CD4-positive, alpha-beta memory T cell (primary cell): ENCODE measurements around the gene PCDHA12. TPM values are rescaled to one million over a fixed set of nuclear protein-coding genes. Genes with fewer than 3 reads are reported as not detected.
"Not testable (repeated sequence)": the region's sequence is repeated elsewhere in the genome, so short reads cannot be mapped to it uniquely, and the experiment has no call there.

Experiments used
- CTCF ChIA-PET: fragments of 350-600 bp; sonication (Branson Sonifier 250); formaldehyde crosslinking; loops from one replicate; lab custom pipeline; 2021; ENCODE audit warnings: inconsistent platforms; ENCODE audit not compliant: partially characterized antibody; lab: Charles Lee
- POLR2A ChIA-PET: fragments of 350-600 bp; sonication (Branson Sonifier 250); formaldehyde crosslinking; loops from one replicate; lab custom pipeline; 2021; ENCODE audit not compliant: partially characterized antibody; lab: Charles Lee
- DNase-seq, 5 donors: peaks; one replicate each; pipeline versions ENCODE4 v3.0.0 to v3.0.0-alpha.2; 2020 to 2022; ENCODE audit warnings: mixed read lengths in 1 of 5
- H3K27ac ChIP-seq: one replicate; pipeline ENCODE4 v1.7.0; 2013; ENCODE audit warnings: low read depth, low read length
- H3K27me3 ChIP-seq: 2 replicates; pipeline ENCODE4 v1.7.0; 2013; ENCODE audit warnings: mild to moderate bottlenecking, low read length, moderate library complexity; ENCODE audit not compliant: insufficient read depth
- H3K36me3 ChIP-seq: 2 replicates; pipeline ENCODE4 v1.7.0; 2013; ENCODE audit warnings: mild to moderate bottlenecking, low read length, moderate library complexity; ENCODE audit not compliant: insufficient read depth
- H3K4me1 ChIP-seq: 2 replicates; pipeline ENCODE4 v1.7.0; 2013; ENCODE audit warnings: mild to moderate bottlenecking, low read length, moderate library complexity; ENCODE audit not compliant: insufficient read depth
- H3K4me3 ChIP-seq, 2 donors: one replicate each; pipeline ENCODE4 v1.7.0; 2013; ENCODE audit warnings: low read length in 2 of 2, mild to moderate bottlenecking in 1 of 2
- H3K9me3 ChIP-seq, 2 donors: one replicate each; pipeline ENCODE4 v1.7.0; 2013; ENCODE audit warnings: low read length in 2 of 2, control low read depth in 1 of 2; ENCODE audit not compliant: control insufficient read depth in 1 of 2
- H3K27ac Mint-ChIP-seq, 7 donors: one replicate each; pipeline ENCODE4 v1.8.0; 2020 to 2021; ENCODE audit warnings: mixed read lengths in 7 of 7, mild to moderate bottlenecking in 6 of 7, inconsistent platforms in 3 of 7, moderate library complexity in 3 of 7
- H3K27me3 Mint-ChIP-seq, 2 donors: one replicate each; pipeline ENCODE4 v1.8.0; 2020 to 2021; ENCODE audit warnings: mixed read lengths in 2 of 2
- H3K36me3 Mint-ChIP-seq, 2 donors: one replicate each; pipeline ENCODE4 v1.8.0; 2020 to 2021; ENCODE audit warnings: mixed read lengths in 2 of 2, inconsistent platforms in 1 of 2, mild to moderate bottlenecking in 1 of 2
- H3K4me1 Mint-ChIP-seq, 4 donors: one replicate each; pipeline ENCODE4 v1.8.0; 2020 to 2021; ENCODE audit warnings: mixed read lengths in 4 of 4, mild to moderate bottlenecking in 1 of 4
- H3K4me3 Mint-ChIP-seq, 8 donors: one replicate each; pipeline ENCODE4 v1.8.0; 2020 to 2021; ENCODE audit warnings: mixed read lengths in 8 of 8, mild to moderate bottlenecking in 7 of 8, moderate library complexity in 6 of 8, inconsistent platforms in 3 of 8
- H3K9me3 Mint-ChIP-seq, 8 donors: one replicate each; pipeline ENCODE4 v1.8.0; 2020 to 2021; ENCODE audit warnings: mixed read lengths in 8 of 8, mild to moderate bottlenecking in 5 of 8, inconsistent platforms in 3 of 8, moderate library complexity in 1 of 8
- intact Hi-C: fragments of 100-400 bp; cut with micrococcal nuclease; formaldehyde crosslinking; loops from one replicate; pipeline ENCODE4 v1.15.1; 2023
- polyA plus RNA-seq, 2 donors: library from polyadenylated mRNA; unstranded; fragments of 300-500 nt; fragmentation: Illumina TruSeq; gene quantifications; one replicate each; pipeline ENCODE4 v1.2.3, GENCODE V29; 2021
- total RNA-seq, 2 experiments: library from RNA; stranded (reverse); gene quantifications; one replicate each; pipeline ENCODE4 v1.2.3, GENCODE V29; 2021

The PCDHA12 gene
- total and polyA plus RNA-seq, 4 experiments from 2014 or later: not detected

DNA sequence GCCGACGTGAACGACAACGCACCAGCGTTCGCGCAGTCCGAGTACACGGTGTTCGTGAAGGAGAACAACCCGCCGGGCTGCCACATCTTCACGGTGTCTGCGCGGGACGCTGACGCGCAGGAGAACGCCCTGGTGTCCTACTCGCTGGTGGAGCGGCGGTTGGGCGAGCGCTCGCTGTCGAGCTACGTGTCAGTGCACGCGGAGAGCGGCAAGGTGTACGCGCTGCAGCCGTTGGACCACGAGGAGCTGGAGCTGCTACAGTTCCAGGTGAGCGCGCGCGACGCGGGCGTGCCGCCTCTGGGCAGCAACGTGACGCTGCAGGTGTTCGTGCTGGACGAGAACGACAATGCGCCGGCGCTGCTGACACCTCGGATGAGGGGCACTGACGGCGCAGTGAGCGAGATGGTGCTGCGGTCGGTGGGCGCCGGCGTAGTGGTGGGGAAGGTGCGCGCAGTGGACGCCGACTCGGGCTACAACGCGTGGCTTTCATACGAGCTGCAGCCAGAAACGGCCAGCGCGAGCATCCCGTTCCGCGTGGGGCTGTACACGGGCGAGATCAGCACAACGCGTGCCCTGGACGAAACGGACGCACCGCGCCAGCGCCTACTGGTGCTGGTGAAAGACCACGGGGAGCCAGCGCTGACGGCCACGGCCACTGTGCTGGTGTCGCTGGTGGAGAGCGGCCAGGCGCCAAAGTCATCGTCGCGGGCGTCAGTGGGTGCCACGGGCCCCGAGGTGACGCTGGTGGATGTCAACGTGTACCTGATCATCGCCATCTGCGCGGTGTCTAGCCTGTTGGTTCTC is 25.1 kb upstream of the PCDHA12 start:
- not testable (repeated sequence) for H3K27me3 ChIP-seq, H3K36me3 Mint-ChIP-seq

DNA sequence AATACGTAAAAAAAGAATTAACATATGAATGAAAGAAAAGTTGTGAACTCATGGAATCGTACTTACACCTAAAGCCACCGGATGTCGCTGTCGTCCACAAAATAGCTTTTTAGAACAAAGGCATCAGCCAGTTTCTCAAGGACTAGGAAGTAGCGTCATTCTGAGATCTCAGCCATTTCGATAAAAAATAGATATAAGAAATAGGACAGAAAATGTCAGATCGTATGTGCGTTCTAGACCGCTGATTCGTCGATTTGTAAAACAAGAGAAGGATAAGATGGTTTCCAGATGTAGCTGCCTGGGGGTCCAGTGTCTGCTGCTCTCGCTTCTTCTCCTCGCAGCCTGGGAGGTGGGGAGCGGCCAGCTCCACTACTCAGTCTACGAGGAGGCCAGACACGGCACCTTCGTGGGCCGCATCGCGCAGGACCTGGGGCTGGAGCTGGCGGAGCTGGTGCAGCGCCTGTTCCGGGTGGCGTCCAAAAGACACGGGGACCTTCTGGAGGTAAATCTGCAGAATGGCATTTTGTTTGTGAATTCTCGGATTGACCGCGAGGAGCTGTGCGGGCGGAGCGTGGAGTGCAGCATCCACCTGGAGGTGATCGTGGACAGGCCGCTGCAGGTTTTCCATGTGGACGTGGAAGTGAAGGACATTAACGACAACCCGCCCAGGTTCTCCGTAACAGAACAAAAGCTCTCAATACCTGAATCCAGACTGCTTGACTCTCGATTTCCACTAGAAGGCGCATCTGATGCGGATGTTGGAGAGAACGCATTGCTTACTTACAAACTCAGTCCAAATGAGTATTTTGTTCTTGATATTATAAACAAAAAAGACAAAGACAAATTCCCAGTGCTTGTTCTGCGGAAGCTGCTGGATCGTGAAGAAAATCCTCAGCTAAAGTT is 19.1 kb upstream of the PCDHA12 start, which contains the start of gene PCDHA10:
Gene PCDHA10 (plus strand): TSS at position 126 of the 903 bp plus-strand sequence. CDS start 152 bp downstream, at position 278.
- POLR2A ChIA-PET: no interaction called here
- CTCF ChIA-PET: no interaction called here
- H3K9me3 Mint-ChIP-seq: peaks cover 6 to 31% (median 13%) of the 10 kb centered on the region in 8 donors
- H3K4me3 Mint-ChIP-seq: no peak within 1 kb of the TSS
- H3K27me3 Mint-ChIP-seq: peaks cover 4 to 8% of the 10 kb centered on the region in 2 donors
- Histone ChIP-seq H3K27ac (no peak within 1 kb of the TSS), H3K4me1 (no peaks in the 10 kb centered on the region), H3K9me3 (no peaks in the 10 kb centered on the region), H3K27me3 (no peaks in the 10 kb centered on the region), H3K36me3 (no peaks in the 10 kb centered on the region), H3K4me3 (no peak within 1 kb of the TSS)
- DNase-seq: no peak
- no peak within 1 kb of the TSS for H3K27ac Mint-ChIP-seq
- H3K4me1 Mint-ChIP-seq: no peaks in the 10 kb centered on the region
- H3K36me3 Mint-ChIP-seq: no peaks in the 10 kb centered on the region
- intact Hi-C loops: no loop called here

More for the DNA sequence above, 25.1 kb upstream of the PCDHA12 start:
- H3K4me3 ChIP-seq, H3K27ac ChIP-seq, H3K4me1 Mint-ChIP-seq, H3K4me3 Mint-ChIP-seq, H3K36me3 ChIP-seq, H3K27ac Mint-ChIP-seq, H3K4me1 ChIP-seq, DNase-seq, H3K9me3 ChIP-seq, POLR2A ChIA-PET, CTCF ChIA-PET, intact Hi-C loops: not testable (repeated sequence)
- Mint-ChIP-seq H3K9me3 (peaks cover 5 to 34% (median 8%) of the 10 kb centered on the region in 8 donors), H3K27me3 (peaks cover 13 to 17% of the 10 kb centered on the region in 2 donors)

DNA sequence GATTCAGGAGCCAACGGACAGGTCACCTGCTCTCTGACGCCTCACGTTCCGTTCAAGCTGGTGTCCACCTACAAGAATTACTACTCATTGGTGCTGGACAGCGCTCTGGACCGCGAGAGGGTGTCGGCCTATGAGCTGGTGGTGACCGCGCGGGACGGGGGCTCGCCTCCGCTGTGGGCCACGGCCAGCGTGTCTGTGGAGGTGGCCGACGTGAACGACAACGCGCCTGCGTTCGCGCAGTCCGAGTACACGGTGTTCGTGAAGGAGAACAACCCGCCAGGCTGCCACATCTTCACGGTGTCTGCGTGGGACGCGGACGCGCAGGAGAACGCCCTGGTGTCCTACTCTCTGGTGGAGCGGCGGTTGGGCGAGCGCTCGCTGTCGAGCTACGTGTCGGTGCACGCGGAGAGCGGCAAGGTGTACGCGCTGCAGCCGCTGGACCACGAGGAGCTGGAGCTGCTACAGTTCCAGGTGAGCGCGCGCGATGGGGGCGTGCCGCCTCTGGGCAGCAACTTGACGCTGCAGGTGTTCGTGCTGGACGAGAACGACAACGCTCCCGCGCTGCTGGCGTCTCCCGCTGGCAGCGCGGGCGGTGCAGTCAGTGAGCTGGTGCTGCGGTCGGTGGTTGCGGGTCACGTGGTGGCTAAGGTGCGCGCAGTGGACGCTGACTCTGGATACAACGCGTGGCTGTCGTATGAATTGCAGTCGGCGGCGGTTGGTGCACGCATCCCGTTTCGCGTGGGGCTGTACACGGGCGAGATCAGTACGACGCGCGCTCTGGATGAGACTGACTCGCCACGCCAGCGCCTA is 17.7 kb upstream of the PCDHA12 start:
- CTCF ChIA-PET: no interaction called here

DNA sequence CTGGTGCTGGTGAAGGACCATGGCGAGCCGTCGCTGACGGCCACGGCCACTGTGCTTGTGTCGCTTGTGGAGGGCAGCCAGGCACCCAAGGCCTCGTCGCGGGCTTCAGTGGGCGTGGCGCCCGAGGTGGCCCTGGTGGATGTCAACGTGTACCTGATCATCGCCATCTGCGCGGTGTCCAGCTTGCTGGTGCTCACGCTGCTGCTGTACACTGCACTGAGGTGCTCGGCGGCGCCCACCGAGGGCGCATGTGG is 17.2 kb upstream of the PCDHA12 start:
- Histone ChIP-seq H3K27ac (no peak overlapping the region), H3K4me3 (no peak overlapping the region), H3K9me3 (no peaks in the 10 kb centered on the region), H3K27me3 (no peaks in the 10 kb centered on the region), H3K4me1 (no peaks in the 10 kb centered on the region), H3K36me3 (no peaks in the 10 kb centered on the region)
- ChIA-PET POLR2A (no interaction called here), CTCF (no interaction called here)
- H3K4me3 Mint-ChIP-seq: no peak overlapping the region
- intact Hi-C loops: no loop called here
- peak overlapping the region in 1 of 7 donors; percentile 17 for H3K27ac Mint-ChIP-seq
- peaks cover 7 to 40% (median 21%) of the 10 kb centered on the region in 8 donors for H3K9me3 Mint-ChIP-seq
- H3K4me1 Mint-ChIP-seq: no peaks in the 10 kb centered on the region
- peaks cover 4 to 13% of the 10 kb centered on the region in 2 donors for H3K27me3 Mint-ChIP-seq
- no peak for DNase-seq
- no peaks in the 10 kb centered on the region for H3K36me3 Mint-ChIP-seq

More for the DNA sequence above, 17.7 kb upstream of the PCDHA12 start:
- POLR2A ChIA-PET: no interaction called here
- no peaks in the 10 kb centered on the region for H3K27me3 ChIP-seq
- Mint-ChIP-seq H3K36me3 (no peaks in the 10 kb centered on the region), H3K27me3 (peaks cover 6 to 13% of the 10 kb centered on the region in 2 donors), H3K9me3 (peaks cover 7 to 40% (median 21%) of the 10 kb centered on the region in 8 donors), H3K27ac (peak overlapping the region in 1 of 7 donors; percentile 17), H3K4me3 (no peak overlapping the region), H3K4me1 (no peaks in the 10 kb centered on the region)
- H3K36me3 ChIP-seq: no peaks in the 10 kb centered on the region
- intact Hi-C loops: no loop called here
- no peaks in the 10 kb centered on the region for H3K9me3 ChIP-seq
- no peak for DNase-seq
- H3K27ac ChIP-seq: no peak overlapping the region
- H3K4me1 ChIP-seq: no peaks in the 10 kb centered on the region
- H3K4me3 ChIP-seq: no peak overlapping the region

DNA sequence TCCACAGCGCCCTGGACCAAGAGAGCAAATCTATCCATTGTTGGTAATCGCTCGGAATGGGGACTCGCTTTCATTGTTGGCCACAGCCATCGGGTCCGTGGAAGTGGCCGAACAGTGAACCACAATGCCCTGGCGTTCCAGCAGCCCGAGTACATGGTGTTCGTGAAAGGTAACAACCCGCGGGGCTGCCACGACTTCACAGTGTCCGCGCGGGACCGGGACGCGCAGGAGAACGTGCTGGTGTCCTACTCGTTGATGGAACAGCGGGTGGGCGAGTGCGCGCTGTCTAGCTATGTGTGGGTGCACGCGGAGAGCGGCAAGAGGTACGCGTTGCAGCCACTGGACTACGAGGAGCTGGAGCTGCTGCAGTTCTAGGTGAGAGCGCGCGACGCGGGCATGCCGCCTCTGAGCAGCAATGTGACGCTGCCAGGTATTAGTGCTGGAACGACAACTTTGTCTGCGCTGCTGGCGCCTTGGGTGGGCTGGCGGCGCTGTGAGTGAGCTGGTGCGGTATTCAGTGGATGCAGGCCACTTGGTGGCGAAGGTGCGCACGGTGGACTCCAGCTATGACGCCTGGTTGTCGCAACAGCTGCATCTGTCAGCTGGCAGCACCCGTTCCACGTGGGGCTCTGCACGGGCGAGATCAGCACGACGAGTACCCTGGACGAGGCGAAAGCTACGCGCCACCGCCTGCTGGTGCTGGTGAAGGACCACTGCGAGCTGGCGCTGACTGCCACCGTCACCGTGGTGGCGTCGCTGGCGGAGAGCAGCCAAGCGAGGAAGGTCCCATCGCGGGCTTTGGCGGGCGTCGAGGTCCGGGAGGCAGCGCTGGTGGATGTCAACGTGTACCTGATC is 12.4 kb upstream of the PCDHA12 start:
- Mint-ChIP-seq H3K4me1 (no peaks in the 10 kb centered on the region), H3K4me3 (no peak overlapping the region), H3K27me3 (peaks cover 7 to 9% of the 10 kb centered on the region in 2 donors), H3K9me3 (peaks cover 0 to 28% (median 17%) of the 10 kb centered on the region in 8 donors), H3K36me3 (no peaks in the 10 kb centered on the region), H3K27ac (no peak overlapping the region)
- H3K27ac ChIP-seq: no peak overlapping the region
- no peaks in the 10 kb centered on the region for H3K27me3 ChIP-seq
- no peak for DNase-seq
- H3K4me3 ChIP-seq: no peak overlapping the region
- H3K9me3 ChIP-seq: no peaks in the 10 kb centered on the region
- intact Hi-C loops: no loop called here
- POLR2A ChIA-PET: no interaction called here
- H3K36me3 ChIP-seq: no peaks in the 10 kb centered on the region
- H3K4me1 ChIP-seq: no peaks in the 10 kb centered on the region
- CTCF ChIA-PET: no interaction called here

DNA sequence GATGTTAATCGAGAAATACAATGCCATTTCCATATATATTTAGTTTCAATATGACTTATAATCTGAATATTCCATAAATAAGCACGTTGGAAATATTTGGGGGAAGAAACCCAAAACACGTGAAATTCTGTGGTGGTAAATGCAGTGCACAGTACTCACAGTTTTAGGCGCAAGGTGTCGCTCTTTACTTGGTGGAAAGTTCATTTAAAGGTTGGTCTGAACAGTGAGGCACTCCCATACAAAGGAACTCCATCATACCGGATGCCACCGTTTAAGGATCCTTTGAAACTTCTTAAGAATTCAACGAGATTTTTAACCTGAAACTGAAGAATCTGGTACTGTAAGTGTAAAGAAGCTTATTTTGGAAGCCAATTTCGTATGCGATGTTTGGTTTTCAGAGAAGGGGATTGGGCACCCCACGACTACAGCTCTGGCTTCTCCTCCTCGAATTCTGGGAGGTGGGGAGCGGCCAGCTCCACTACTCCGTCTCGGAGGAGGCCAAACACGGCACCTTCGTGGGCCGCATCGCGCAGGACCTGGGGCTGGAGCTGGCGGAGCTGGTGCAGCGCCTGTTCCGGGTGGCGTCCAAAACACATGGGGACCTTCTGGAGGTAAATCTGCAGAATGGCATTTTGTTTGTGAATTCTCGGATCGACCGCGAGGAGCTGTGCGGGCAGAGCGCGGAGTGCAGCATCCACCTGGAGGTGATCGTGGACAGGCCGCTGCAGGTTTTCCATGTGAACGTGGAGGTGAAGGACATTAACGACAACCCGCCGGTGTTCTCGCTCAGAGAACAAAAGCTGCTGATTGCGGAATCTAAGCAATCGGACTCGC is 6.2 kb upstream of the PCDHA12 start, which contains the start of gene PCDHA11:
Gene PCDHA11 (plus strand): TSS at position 237 of the 834 bp plus-strand sequence. CDS start 147 bp downstream, at position 384.
- H3K36me3 Mint-ChIP-seq: no peaks in the 10 kb centered on the region
- H3K4me1 ChIP-seq: no peaks in the 10 kb centered on the region
- CTCF ChIA-PET: no interaction called here
- H3K27me3 Mint-ChIP-seq: peaks cover 8 to 13% of the 10 kb centered on the region in 2 donors
- no peak within 1 kb of the TSS for H3K27ac Mint-ChIP-seq
- peaks cover 0 to 38% (median 19%) of the 10 kb centered on the region in 8 donors for H3K9me3 Mint-ChIP-seq
- H3K36me3 ChIP-seq: no peaks in the 10 kb centered on the region
- H3K9me3 ChIP-seq: no peaks in the 10 kb centered on the region
- POLR2A ChIA-PET: no interaction called here
- DNase-seq: no peak
- H3K27me3 ChIP-seq: no peaks in the 10 kb centered on the region
- no peak within 1 kb of the TSS for H3K4me3 ChIP-seq
- peaks cover 0 to 3% (median 0%) of the 10 kb centered on the region in 4 donors for H3K4me1 Mint-ChIP-seq
- H3K4me3 Mint-ChIP-seq: peak within 1 kb of the TSS in 2 of 8 donors; percentile 5 to 13
- H3K27ac ChIP-seq: no peak within 1 kb of the TSS
- intact Hi-C loops: no loop called here
